GDM1 (cell line): Measurements from ENCODE around the gene KCNE4.

Experiments used
- DNase-seq: peaks from one replicate; lab custom pipeline; 2025; lab: John Stamatoyannopoulos, UW

The KCNE4 gene

GRCh38 chr2:223087466-223087865, 35.5 kb downstream of the KCNE4 start:
- no peak for DNase-seq

DNA sequence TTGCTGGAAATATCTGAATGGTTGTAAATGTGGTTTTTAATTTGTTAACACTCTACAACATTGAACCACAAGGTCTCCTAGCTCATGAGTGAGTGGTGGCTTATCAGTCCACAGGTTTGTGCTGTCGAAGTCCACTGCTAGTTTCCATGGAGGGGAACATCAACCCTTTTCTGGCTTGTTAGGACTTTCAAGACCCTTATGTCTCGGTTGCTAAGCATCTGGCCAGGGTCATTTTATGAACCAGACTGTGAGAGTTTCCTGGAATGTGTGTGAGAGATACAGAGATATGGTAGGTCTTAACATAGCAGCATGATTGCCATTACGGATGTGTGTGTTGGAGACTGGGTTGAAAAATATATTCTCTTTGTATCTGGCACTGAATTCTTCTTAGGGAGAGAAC, 36.9 kb downstream of the KCNE4 start:
- DNase-seq = no peak

GRCh38 chr2:223090039-223090438, 38.0 kb downstream of the KCNE4 start:
- DNase-seq = no peak

DNA sequence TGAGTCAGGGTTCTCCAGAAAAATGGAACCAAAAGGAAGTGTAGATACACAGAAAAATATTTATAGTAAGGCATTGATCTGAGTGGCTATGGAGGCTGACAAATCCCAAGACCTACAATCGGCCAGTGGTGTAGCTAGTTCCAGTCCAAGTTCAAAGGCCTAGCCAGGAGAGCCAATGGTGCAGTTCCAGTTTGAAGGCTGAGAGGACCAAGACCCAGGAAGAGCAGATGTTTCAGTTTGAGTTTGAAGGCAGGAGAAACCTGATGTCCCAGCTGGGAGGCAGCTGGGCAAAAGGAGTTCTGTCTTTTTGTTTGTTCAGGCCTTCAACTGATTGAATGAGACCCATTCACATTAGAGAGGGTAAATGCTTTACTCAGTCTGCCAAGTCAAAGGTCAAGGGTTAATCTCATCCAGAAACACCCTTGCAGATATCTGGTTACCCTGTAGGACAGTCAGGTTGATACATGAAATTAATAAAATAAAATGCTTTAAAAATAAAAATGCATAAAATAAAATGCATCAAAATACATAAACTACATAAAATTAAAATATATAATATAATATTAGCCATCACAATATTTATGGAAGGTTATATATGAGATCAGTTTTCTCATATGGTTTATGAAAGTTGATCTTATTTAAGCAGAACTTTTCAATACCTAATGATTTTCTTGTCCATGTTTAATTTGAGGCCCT, 38.7 kb downstream of the KCNE4 start:
- no peak for DNase-seq

DNA sequence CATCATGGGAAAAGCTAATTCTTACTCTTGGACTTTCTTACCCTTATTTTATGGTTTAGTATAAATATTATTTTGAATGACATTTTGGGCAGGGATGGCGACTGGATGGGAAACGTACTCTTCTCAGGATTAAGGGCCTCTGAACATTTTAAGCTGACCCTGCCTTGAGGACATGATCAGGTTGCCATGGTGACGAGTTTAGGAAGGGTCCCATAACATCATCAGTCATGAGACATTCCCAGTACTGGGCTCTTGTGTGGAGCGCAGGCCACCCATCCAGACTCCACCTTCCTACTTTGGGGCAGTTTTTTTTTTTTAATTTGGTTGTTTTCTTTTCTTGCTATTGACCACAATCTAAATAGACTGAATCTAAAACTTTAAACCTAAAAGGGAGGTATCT, 40.7 kb downstream of the KCNE4 start:
- no peak for DNase-seq

DNA sequence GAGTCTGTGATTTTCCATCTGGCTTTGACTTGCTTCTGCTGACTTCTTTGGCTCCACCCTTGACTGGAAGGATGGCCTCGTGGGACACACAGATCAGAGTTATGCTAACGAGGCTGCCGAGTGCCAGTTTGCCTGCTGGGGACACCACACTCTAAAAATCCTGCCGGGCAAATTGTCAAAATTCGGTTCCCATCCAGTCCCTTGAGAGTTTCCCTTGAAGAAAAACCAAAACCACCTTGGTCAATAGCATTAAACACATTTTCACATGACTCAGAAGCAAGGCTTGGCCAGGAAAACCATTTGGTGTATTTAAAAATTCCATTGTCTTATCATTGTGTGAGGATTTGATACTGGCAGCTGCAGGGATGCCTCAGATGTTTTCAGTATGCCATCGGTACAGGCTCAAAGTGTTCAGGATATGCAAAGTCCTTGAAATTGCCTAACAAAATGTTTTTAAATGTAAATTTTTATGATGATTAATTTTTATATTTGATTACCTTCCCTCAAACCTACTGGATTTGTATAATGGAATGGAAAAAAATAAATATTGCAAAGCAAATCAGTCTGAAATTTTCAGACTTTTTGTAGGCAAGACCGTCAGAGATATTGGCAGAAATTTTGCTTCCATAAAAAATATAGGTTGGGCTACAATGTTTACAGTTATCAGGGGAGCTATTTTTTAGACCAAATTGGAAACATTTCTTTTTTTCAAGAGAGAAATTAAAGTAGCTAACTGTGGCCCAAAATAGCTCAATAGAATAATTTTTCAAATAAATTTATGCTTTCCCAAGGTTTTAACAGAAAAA, 41.6 kb downstream of the KCNE4 start:
- DNase-seq = no peak

DNA sequence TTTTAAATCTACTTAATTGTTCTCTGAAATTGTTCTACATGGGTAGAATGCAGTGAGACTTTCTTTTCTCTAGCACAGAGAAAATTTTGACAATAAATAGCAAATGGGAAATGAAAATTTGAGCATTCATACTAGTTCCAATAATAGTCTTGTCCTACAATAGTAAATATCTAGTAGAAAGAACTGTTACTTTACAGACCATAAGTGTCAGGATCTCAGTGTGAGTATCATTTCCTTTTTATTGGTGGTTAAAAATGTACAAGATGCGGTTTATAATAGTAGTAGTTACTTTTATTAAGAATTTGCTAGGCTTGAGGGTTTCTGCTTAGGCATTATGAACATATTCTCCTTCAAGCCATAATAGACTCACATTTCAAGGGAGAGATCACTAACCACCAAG, 43.2 kb downstream of the KCNE4 start:
- no peak for DNase-seq

DNA sequence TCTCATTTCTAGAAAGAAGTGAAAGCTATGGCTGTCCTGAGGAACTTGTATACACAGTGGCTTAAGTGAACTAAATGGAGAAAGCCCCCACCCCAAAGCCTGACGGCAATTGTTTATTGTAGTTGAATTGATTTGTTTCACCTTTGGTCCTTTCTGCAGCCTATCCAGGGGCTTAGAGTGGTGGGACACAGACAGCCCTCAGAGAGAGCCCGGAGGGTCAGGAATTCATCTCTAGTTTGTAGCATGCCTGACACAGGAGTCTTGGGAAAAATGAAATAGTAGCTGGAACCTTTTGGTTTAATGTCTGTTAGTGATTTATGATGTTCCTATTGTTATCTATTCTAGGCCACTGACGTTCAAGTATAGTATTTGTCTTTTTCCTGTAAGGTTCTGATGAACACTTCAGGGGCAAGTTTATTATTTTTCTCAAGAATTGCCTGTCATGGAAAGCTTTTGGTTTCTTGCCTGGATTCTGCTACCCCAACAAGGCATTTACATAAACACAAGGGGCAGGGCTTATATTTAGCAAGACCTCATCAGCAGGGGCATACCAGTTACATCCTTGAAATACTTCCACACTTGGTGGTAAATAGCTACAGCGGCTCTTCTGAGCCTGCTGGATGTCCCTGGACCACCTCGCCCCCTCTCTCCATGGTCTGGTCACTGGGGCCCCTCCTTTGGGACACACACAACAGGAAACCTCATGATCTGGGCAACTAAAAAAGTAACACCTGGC, 44.4 kb downstream of the KCNE4 start:
- DNase-seq = no peak

DNA sequence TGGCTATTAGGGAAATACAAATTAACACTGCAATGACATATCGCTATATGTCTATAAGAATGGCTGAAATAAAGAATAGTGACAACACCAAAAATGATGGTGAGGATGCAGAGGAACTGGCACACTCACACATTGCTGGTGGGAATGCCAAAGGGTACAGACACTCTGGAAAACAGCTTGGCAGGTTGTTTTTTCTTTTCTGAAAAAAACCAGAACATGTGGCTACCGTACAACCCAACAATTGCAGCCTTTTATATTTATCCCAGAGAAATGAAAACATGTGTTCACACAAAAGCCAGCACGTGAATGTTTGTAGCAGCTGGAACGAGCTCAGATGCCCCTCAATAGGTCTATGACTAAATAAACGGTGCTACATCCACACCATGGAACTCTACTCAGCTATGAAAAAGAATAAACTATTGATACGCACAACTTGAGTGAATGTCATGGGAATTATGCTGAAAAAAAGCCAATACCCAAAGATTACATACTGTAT, 45.9 kb downstream of the KCNE4 start:
- DNase-seq = no peak

DNA sequence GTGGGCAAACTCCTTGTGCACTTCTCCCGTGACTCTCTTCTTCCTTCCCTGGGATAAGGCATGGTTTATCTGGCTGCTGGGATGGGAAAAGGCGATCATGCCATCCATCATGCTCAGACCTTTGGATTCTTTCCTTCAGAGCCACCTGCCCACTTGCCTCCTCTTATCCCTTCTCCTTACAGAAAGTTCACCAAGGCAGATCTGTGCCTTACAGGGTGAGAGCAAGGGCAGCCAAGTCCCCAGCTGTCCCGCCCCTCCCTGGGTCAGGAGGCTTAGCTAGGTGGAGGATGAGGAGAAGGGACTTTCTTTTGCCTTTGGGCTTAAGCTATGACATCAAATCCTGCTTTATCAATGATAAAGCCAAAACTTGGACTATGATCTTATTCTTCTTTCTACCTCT, 47.6 kb downstream of the KCNE4 start:
- no peak for DNase-seq

DNA sequence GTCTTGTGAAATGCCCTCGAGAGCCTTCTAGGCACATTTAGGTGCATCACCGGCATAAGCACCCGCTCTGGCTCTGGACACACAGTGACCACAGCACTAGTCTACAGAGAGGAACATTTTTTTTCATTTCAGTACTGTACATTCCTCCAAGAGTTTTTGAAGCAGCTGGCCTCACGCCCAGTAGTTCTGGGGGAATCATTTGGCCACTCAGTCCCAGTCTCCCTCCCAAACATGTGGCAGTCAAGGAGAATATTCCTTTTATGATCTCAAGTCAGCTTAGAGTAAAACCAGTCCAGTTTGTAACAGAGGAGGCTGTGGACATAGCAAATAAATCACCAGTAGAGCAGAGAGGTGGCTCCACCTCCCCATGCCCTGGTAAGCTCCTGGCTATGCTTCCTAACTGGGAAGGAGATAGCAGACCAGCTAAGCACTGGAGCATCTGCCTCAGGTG, 48.1 kb downstream of the KCNE4 start:
- DNase-seq = no peak

GRCh38 chr2:223101340-223102039, 49.5 kb downstream of the KCNE4 start:
- no peak for DNase-seq

GRCh38 chr2:223102040-223102400, 50.0 kb downstream of the KCNE4 start:
- no peak for DNase-seq

GRCh38 chr2:223102450-223102849, 50.5 kb downstream of the KCNE4 start:
- DNase-seq = no peak

DNA sequence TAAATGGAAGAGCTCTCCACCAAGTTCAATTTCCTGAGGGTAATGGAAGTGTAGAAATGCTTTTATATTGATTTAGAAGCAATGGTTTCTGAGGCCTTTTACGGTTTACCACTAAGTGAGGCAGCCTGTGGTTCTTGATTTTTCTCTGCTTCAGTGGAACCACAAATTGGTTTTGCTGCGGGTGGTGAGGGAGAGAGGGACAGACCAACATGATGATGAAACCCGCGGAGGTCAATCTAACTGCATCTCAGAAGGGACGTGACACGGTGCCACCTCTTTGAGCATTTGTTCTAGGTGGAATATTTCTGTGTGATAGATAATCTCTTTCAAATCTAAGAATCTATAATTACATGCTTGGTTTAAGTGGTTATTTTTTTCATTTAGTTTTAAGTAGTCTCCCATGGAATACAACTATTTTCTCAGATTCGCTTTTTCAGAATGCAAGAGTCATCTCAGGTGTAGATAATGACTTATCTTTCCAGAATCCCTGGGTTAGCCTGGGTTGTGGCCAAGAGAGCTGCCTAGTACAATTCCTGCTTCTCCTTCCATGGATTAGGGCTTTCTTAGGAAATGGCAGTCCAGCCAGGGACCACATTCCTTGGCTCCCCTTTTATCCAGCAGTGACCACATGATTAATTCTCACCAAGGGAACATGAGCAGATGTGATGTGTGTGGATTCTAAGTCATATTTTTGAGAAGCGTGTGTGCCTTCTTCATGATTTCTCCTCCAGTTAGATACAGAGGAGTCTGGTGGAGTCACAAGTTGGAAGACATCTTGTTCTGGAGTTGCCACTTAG, 52.5 kb downstream of the KCNE4 start:
- DNase-seq = no peak
